GM19238 (cell line): ENCODE data around the gene NTRK2.

Experiments used
- DNase-seq: peaks from one replicate; pipeline ENCODE4 v3.0.0; 2011; ENCODE audit warnings: low spot score; ENCODE audit not compliant: insufficient read length

NTRK2 gene

GRCh38 chr9:84779883-84780282 is 110.4 kb downstream of the NTRK2 start:
- DNase-seq: no peak

GRCh38 chr9:84780385-84780784 is 110.9 kb downstream of the NTRK2 start:
- DNase-seq: no peak

GRCh38 chr9:84781458-84781857 is 111.9 kb downstream of the NTRK2 start:
- peak; percentile 5 for DNase-seq

GRCh38 chr9:84781931-84782866 is 112.7 kb downstream of the NTRK2 start:
- no peak for DNase-seq

GRCh38 chr9:84785792-84786547 is 116.4 kb downstream of the NTRK2 start:
- DNase-seq: no peak

GRCh38 chr9:84788803-84789462 is 119.4 kb downstream of the NTRK2 start:
- DNase-seq: no peak

GRCh38 chr9:84789463-84789830 is 119.9 kb downstream of the NTRK2 start:
- no peak for DNase-seq

GRCh38 chr9:84791643-84792042 is 122.1 kb downstream of the NTRK2 start:
- no peak for DNase-seq

- no peak for DNase-seq
Measured at GRCh38 chr9:84793251-84793650, 123.7 kb downstream of the NTRK2 start.

GRCh38 chr9:84794981-84795637 is 125.6 kb downstream of the NTRK2 start:
- no peak for DNase-seq

GRCh38 chr9:84796404-84796803 is 126.9 kb downstream of the NTRK2 start:
- no peak for DNase-seq

GRCh38 chr9:84799251-84799650 is 129.7 kb downstream of the NTRK2 start:
- no peak for DNase-seq

- DNase-seq: no peak
Measured at GRCh38 chr9:84804951-84805694, 135.6 kb downstream of the NTRK2 start.

- DNase-seq: no peak
Measured at GRCh38 chr9:84807431-84807830, 137.9 kb downstream of the NTRK2 start.

GRCh38 chr9:84807870-84808390 is 138.4 kb downstream of the NTRK2 start:
- DNase-seq: no peak

GRCh38 chr9:84808416-84808815 is 138.9 kb downstream of the NTRK2 start:
- DNase-seq: no peak

GRCh38 chr9:84811072-84811750 is 141.7 kb downstream of the NTRK2 start:
- DNase-seq: no peak

- DNase-seq: no peak
Measured at GRCh38 chr9:84811751-84812074, 142.2 kb downstream of the NTRK2 start.

- DNase-seq: no peak
Measured at GRCh38 chr9:84812355-84812754, 142.8 kb downstream of the NTRK2 start.

GRCh38 chr9:84812847-84813246 is 143.3 kb downstream of the NTRK2 start:
- DNase-seq: no peak
